ENCODE measurements around the gene EIPR1.

The EIPR1 gene

DNA sequence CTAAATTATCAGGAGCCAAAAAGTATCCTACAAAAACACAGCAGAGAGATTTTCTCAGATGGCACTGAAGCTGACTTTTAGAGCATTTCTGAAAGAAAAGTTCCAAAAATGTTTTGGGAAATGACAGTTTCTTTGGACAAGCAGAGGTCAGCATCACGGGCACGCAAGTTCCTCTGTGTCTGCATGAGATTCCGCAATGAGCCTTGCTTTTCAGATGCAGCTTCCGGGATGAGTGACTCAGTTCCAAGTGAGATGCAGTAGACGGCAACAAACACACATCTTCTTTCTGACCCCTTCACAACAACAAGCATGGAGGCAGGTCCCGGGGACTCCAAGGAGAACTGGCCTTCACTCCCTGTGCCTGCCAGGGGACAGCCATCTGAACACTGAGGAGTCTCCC is 76.6 kb downstream of the EIPR1 start:
- ATAC-seq: no peak
- TF ChIP-seq ZFP30 (CRISPR knock-in tag; IDR thresholded peaks at IDR 0.05): no peak
- no peak for TF ChIP-seq ARNTL (CRISPR knock-in tag; IDR thresholded peaks at IDR 0.05; ENCODE audit: borderline replicate concordance, low read depth)
- TF ChIP-seq ISL1 (CRISPR knock-in tag; IDR thresholded peaks at IDR 0.05): no peak
- no peak for TF ChIP-seq ZNF8 (CRISPR knock-in tag; IDR thresholded peaks at IDR 0.05)
- no peak for TF ChIP-seq CSDC2 (CRISPR knock-in tag; IDR thresholded peaks at IDR 0.05)
- no peak for TF ChIP-seq ZNF70 (CRISPR knock-in tag; IDR thresholded peaks at IDR 0.05)
- TF ChIP-seq RARB (CRISPR knock-in tag; IDR thresholded peaks at IDR 0.05): no peak
- TF ChIP-seq, protein P1, sequence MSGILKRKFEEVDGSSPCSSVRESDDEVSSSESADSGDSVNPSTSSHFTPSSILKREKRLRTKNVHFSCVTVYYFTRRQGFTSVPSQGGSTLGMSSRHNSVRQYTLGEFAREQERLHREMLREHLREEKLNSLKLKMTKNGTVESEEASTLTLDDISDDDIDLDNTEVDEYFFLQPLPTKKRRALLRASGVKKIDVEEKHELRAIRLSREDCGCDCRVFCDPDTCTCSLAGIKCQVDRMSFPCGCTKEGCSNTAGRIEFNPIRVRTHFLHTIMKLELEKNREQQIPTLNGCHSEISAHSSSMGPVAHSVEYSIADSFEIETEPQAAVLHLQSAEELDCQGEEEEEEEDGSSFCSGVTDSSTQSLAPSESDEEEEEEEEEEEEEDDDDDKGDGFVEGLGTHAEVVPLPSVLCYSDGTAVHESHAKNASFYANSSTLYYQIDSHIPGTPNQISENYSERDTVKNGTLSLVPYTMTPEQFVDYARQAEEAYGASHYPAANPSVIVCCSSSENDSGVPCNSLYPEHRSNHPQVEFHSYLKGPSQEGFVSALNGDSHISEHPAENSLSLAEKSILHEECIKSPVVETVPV (CRISPR knock-in tag; IDR thresholded peaks at IDR 0.05): no peak
- TF ChIP-seq ESRRG (CRISPR knock-in tag; IDR thresholded peaks at IDR 0.05): no peak
- TF ChIP-seq GLIS3 (CRISPR knock-in tag; IDR thresholded peaks at IDR 0.05): no peak
- TF ChIP-seq TOX (CRISPR knock-in tag; IDR thresholded peaks at IDR 0.05; ENCODE audit: borderline replicate concordance): no peak

DNA sequence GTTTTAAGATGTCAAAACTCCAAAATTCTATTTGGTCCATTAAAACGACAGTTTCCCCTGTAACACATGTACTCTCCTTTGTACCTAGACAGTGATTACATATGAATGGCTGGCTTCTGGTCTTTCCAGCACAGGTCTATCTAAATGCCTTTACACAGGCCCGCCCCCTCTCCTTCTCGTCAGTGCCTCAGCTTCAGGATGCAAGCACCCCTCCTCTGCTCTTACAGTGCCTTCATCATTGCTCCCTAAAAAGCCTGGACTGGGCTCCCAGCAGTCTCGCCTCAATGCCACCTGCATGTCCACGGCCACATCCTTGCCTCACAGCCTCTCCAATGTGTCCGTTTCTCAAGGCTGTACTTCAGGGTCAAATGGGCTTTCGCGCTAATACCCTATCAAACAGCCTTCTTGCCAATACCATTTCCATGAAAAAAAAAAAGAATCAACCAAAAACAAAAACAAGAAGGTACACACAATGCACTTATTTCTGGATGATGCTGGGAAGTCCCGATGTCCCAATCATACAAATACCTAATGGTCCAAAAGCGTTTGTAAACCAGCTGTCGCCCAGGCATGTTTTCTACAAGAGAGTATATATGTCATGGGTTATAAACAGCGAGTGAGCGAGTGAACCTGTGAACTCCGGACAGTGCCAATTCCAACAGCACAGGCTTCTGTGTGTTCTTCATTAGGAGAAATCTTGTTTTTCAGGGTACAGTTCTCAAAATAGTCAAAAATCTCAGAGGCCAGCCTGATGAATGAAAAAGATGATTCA is 77.2 kb downstream of the EIPR1 start:
- no peak for TF ChIP-seq ZNF70 (CRISPR knock-in tag; IDR thresholded peaks at IDR 0.05)
- TF ChIP-seq BACH2 (CRISPR knock-in tag; IDR thresholded peaks at IDR 0.05; ENCODE audit: borderline replicate concordance): no peak
- no peak for TF ChIP-seq ARNTL (CRISPR knock-in tag; IDR thresholded peaks at IDR 0.05; ENCODE audit: borderline replicate concordance, low read depth)
- no peak for TF ChIP-seq TOX (CRISPR knock-in tag; IDR thresholded peaks at IDR 0.05; ENCODE audit: borderline replicate concordance)
- TF ChIP-seq ZC3H10 (CRISPR knock-in tag; IDR thresholded peaks at IDR 0.05): no peak
- no peak for TF ChIP-seq CSDC2 (CRISPR knock-in tag; IDR thresholded peaks at IDR 0.05)
- TF ChIP-seq GLIS3 (CRISPR knock-in tag; IDR thresholded peaks at IDR 0.05): no peak
- no peak for TF ChIP-seq RARB (CRISPR knock-in tag; IDR thresholded peaks at IDR 0.05)
- TF ChIP-seq, protein P1 (CRISPR knock-in tag; IDR thresholded peaks at IDR 0.05): no peak
- TF ChIP-seq ZFP30 (CRISPR knock-in tag; IDR thresholded peaks at IDR 0.05): no peak
- TF ChIP-seq, protein P2, sequence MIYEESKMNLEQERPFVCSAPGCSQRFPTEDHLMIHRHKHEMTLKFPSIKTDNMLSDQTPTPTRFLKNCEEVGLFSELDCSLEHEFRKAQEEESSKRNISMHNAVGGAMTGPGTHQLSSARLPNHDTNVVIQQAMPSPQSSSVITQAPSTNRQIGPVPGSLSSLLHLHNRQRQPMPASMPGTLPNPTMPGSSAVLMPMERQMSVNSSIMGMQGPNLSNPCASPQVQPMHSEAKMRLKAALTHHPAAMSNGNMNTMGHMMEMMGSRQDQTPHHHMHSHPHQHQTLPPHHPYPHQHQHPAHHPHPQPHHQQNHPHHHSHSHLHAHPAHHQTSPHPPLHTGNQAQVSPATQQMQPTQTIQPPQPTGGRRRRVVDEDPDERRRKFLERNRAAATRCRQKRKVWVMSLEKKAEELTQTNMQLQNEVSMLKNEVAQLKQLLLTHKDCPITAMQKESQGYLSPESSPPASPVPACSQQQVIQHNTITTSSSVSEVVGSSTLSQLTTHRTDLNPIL (CRISPR knock-in tag; IDR thresholded peaks at IDR 0.05; ENCODE audit: low read depth): no peak
- no peak for TF ChIP-seq SNAI2 (CRISPR knock-in tag; IDR thresholded peaks at IDR 0.05)
- no peak for TF ChIP-seq TCF4 (CRISPR knock-in tag; IDR thresholded peaks at IDR 0.05; ENCODE audit: borderline replicate concordance)
- TF ChIP-seq, protein P3, sequence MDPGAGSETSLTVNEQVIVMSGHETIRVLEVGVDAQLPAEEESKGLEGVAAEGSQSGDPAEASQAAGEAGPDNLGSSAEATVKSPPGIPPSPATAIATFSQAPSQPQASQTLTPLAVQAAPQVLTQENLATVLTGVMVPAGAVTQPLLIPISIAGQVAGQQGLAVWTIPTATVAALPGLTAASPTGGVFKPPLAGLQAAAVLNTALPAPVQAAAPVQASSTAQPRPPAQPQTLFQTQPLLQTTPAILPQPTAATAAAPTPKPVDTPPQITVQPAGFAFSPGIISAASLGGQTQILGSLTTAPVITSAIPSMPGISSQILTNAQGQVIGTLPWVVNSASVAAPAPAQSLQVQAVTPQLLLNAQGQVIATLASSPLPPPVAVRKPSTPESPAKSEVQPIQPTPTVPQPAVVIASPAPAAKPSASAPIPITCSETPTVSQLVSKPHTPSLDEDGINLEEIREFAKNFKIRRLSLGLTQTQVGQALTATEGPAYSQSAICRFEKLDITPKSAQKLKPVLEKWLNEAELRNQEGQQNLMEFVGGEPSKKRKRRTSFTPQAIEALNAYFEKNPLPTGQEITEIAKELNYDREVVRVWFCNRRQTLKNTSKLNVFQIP (CRISPR knock-in tag; IDR thresholded peaks at IDR 0.05; ENCODE audit: borderline replicate concordance, low read depth): no peak
- TF ChIP-seq PPARA (CRISPR knock-in tag; IDR thresholded peaks at IDR 0.05; ENCODE audit: borderline replicate concordance): no peak
- no peak for TF ChIP-seq ZNF8 (CRISPR knock-in tag; IDR thresholded peaks at IDR 0.05)
- no peak for ATAC-seq

DNA sequence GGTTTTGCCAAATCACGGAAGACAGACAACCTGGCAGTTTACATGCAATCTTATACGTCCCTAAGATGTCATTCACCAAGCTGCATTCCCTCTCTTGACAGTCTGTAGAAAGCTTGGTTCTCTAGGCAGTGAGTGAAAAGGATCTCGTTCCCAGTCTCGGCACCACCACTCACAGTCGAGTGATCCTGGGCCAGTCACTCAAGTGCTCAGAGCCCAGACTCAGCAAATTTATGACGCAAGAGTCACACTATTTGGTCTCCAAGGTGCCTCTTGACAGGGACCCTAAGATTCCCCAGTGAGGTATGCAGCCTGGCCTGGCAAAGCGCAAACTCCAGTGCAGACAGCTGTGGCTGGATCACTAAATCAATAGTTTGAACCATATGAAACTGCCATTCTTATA is 77.9 kb downstream of the EIPR1 start:
- TF ChIP-seq, protein P2 (CRISPR knock-in tag; IDR thresholded peaks at IDR 0.05; ENCODE audit: low read depth): no peak
- TF ChIP-seq ZFP3 (CRISPR knock-in tag; IDR thresholded peaks at IDR 0.05) (no peak), OSR1 (CRISPR knock-in tag; IDR thresholded peaks at IDR 0.05) (no peak), BACH2 (CRISPR knock-in tag; IDR thresholded peaks at IDR 0.05; ENCODE audit: borderline replicate concordance) (no peak), ESRRG (CRISPR knock-in tag; IDR thresholded peaks at IDR 0.05) (no peak), ZC3H10 (CRISPR knock-in tag; IDR thresholded peaks at IDR 0.05) (no peak), PPARA (CRISPR knock-in tag; IDR thresholded peaks at IDR 0.05; ENCODE audit: borderline replicate concordance) (no peak), ZNF565 (CRISPR knock-in tag; conservative IDR thresholded peaks at IDR 0.05; ENCODE audit: low read depth) (no peak), RARB (CRISPR knock-in tag; IDR thresholded peaks at IDR 0.05) (no peak), CSDC2 (CRISPR knock-in tag; IDR thresholded peaks at IDR 0.05) (no peak), ISL1 (CRISPR knock-in tag; IDR thresholded peaks at IDR 0.05) (no peak)
- TF ChIP-seq, protein P4, sequence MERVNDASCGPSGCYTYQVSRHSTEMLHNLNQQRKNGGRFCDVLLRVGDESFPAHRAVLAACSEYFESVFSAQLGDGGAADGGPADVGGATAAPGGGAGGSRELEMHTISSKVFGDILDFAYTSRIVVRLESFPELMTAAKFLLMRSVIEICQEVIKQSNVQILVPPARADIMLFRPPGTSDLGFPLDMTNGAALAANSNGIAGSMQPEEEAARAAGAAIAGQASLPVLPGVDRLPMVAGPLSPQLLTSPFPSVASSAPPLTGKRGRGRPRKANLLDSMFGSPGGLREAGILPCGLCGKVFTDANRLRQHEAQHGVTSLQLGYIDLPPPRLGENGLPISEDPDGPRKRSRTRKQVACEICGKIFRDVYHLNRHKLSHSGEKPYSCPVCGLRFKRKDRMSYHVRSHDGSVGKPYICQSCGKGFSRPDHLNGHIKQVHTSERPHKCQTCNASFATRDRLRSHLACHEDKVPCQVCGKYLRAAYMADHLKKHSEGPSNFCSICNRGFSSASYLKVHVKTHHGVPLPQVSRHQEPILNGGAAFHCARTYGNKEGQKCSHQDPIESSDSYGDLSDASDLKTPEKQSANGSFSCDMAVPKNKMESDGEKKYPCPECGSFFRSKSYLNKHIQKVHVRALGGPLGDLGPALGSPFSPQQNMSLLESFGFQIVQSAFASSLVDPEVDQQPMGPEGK (CRISPR knock-in tag; IDR thresholded peaks at IDR 0.05; ENCODE audit: borderline replicate concordance): no peak
- no peak for ATAC-seq
